ENCODE results near the gene GRM8.
A peak's percentile ranks its signal among the peaks of the same experiment; 100 is the strongest.

The GRM8 gene

DNA sequence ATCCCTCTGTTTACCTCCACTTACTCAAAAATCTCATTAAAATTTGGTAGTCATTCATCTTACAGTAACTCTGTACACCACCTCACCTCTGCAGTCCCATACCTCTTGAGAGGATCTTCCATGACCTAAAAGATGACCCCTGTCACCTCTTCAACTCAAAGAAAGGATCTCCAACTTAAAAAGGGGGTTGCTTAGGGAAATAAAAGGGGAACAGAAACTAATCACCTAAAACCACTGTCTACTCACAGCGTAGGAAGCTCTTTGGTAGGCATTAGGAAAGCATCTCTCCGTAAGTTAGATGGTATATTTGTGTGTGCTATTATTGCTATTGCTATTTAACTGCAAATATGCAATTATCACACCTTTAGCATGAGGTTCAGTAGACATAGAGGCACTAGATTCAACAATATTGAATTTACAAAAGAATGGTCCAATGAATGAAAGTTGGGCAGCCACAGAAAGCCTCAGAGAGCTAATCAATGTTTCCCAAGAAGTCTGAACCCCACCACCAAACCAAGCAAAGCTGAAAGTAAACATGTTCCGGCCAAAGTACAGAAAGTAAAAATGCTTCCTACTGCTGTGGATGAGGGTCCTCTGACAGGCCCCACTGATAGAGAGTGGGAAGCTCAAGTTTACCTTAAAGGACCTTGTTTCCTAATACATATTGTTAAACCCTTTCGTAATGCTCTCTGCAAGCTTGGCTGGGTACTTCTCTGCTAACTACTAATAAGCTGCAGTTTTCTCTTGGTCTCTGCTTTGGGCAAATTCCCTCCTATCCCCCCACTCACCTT is 105.8 kb downstream of the GRM8 start:
- DNase-seq (ENCODE audit: low spot score): no peak

DNA sequence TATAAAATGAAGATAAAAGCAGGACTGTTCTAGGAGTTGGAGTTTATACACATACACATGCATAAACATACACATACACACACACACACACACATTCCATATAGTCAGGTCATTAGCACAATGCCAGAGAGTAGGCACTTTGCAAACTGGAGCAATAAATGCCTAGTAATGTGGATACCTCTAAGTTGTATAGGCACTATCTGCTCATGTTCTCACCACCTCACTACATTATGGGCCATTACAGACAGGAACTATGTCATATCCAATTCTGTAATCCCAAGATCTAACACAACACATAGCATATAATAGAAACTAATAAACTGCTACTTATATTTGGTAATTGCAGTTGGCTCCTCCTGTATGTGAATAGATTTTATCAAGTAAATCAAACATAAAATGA is 115.6 kb downstream of the GRM8 start:
- no peak for DNase-seq (ENCODE audit: low spot score)

DNA sequence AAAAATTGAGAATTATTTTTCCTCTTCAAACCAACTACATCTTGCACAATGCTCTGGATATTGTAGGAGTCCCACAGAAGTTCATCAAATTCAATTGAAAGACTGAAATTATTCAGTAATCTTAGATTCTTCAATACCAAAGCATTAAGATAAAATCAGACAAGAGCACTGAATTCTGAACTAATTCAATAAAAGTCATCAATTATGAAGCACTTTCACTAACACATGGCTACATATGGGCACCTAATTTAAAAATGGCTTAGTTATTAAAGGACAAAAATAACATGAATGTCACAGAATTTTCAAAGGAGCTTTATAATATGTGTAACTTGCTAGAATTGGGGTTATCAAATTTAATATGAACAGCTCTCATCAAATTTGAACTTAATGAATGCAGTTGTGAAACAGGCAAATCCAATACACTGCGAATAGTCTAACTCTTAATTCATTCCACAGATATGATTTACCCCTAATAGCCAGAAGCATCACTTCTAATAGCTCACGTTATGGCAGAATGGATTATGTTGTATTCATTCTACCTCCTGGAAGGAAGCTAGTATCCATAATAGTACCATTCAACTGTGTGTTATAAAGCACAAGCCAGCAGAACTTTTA is 116.8 kb downstream of the GRM8 start:
- DNase-seq (ENCODE audit: low spot score): no peak

DNA sequence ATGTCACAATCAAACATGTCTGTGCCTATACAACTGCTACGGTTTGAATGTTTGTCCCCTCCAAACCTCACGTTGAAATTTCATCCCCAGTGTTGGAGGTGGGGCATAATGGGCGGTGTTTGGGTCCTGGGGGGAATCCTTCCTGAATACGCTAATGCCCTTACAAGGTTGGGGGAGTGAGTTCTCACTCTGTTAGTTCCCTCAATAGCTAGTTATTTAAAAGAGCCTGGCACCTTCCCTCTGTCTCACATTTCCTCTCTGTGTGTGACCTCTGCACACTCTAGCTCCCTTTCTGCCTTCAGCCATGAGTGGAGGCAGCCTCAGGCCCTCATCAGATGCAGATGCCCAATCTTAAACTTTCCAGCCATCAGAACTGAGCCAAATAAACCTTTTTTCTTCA is 129.5 kb downstream of the GRM8 start:
- no peak for DNase-seq (ENCODE audit: low spot score)

DNA sequence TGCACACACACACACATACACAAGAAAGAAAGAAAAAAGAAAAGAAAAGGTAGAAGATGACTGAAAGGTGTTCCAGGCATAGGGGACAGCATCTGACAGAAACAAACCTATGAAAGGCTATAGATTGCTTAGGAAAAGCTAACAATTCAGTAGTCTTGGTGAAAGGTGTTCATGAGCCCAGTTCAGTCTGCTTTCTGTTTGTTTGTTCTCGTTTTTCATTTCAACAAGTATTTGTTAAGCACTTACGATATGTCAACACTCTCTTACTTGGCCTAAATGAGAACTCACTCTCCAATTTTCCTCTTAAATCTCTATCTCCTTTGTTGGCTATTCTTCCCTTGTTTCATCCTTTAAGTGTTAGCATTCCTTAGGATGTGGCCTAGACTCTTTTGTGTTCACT is 133.2 kb downstream of the GRM8 start:
- DNase-seq (ENCODE audit: low spot score): no peak

DNA sequence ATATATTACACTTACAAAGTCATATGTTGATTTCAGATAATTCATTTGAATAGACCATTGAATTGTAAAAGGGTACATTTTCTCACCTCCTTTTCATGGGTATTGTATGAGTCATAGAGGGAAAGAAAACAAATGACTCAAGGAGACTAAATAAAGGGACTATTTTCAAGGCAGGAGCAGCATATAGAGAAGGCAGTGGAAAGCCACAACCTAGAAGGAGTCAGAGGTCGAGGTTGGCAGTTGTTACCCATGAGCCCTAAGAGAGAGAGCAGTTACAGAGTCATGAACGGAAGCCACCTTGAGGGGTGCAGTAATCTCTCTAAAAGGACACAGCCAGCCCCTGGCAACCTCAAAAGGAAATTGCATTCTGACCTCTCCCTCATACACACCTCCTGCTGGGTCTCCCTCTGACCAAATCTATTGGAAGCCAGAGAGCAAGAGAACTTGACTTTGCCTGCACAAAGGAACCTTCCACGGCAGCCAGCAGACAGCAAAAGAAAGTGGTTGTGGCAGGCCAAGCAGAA is 137.9 kb downstream of the GRM8 start:
- DNase-seq (ENCODE audit: low spot score): no peak

DNA sequence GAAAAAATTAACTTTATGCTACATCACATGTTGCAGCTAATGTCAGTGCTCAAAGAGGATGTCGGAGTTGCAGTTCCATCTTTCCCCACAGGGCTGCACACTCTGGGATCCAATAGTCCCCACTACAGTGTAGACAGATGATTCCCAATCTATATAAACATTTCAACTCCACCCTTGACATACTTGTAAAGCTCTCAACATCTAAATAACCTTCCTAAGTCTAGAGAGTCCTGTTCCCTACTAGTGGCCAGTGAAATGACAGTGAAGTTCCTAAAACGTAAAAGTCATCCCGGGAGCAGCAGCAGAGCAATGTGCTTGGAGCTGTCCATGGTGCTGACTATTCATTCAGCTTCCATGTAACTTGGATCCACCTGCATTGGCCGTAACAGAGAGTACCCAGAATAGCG is 145.1 kb downstream of the GRM8 start:
- peak; percentile 35 for DNase-seq (ENCODE audit: low spot score)

DNA sequence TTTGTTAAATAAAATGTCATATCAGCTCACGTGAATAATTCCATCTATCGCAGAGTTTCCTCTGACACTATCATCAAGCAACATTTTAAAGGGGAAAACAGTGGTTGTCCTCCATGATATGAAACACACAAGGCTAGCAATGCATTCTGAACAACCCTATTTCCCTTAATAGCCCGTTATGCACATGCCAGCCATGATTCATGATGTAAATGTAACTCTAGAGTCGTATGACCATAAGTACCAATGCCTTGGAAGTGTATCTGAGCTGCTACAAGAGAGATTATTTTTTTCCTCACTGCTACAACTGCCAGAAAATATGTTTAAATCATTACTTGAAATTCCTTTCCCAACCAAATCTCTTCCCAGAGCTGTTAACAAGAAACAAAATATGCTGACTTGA is 159.4 kb downstream of the GRM8 start:
- no peak for DNase-seq (ENCODE audit: low spot score)

DNA sequence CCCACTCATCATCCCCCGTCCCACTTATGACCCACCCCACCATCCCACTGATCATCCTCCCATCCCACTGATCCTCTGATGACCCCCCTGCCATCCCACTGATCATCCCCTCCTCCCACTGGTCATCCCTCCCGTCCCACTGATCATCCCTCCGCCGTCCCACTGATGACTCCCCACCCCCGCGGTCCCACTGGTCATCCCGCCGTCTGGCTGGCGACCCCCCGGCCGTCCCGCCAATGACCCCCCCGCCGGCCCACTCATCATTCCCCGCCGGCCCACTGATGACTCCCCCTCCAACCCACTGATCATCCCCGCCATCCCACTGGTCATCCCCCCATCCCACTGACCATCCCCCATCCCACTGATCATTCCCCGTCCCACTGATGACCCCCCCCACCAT is 161.1 kb downstream of the GRM8 start:
- no peak for DNase-seq (ENCODE audit: low spot score)

DNA sequence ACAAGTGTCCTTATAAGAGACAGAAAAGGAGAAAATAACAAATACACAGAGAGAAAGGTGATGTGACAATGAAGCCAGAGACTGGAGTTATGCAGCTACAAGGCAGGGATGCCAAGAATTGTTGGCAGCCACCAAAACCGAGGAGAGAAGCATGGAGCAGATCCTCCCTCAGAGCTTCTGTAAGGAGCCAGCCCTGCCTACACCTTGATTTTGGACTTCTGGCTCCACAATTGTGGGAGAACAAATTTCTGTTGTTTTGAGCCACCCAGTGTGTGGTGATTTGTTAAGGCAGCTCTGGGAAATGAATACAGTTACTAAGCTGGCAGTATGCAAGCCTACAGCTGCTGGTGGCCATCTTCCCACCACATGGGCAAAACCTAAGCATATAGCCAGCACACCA is 163.6 kb downstream of the GRM8 start:
- no peak for DNase-seq (ENCODE audit: low spot score)

DNA sequence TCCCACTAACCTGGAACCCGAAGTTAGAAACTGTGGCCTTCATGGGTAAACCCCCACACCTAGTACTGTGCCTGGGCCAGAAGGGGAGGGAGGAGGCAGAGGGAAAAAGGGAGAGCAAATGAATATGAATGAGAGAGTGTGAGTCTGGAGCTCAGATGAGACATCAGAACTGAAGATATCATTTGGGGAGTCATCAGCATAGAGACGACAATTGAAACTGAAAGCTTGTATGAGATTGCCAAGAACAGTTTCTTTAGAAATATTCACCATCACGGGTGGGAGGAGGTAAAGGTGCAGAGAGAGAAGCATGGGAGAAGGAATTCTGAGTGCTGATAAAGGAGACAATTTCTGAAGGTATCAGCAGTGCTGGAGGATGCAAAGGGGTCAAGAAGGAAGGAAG is 171.2 kb downstream of the GRM8 start:
- no peak for DNase-seq (ENCODE audit: low spot score)

DNA sequence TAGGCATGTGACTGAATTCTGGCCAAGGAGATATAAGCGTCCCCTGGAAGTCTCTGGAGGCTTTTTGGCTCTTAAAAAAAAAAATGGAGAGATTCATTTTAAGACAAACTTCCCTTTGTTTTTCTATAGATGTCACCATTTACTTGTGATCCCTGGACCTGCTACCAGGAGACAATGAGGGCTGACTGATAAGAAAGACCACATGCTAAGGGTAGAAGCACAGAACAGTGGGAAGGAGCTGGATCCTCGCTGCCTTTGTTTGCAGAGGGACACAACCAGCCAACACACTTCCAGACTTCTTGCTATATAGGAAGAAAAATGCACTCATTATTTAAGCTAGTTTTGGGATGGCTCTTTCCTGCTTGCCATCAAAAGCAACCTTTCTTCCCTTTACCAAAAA is 172.2 kb downstream of the GRM8 start:
- no peak for DNase-seq (ENCODE audit: low spot score)

DNA sequence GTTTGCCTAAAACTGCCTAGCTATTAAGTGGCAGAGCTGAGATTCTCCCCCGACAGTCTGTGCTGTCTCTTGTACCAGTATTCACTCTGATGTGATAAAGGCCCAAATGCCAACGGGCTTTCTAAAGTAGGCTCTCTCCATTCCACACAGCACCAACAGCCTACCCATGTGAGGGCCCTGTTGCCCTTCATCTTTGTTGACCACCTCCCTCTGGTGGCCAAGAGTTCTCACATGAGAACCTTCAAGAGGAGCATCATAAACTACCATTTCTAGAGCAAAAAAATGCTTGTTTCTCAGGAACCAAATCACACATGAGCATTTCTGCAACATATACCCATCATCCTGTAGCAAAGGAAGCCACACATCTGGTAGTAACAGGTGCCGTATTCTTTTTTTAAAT is 185.8 kb downstream of the GRM8 start:
- DNase-seq (ENCODE audit: low spot score): no peak

DNA sequence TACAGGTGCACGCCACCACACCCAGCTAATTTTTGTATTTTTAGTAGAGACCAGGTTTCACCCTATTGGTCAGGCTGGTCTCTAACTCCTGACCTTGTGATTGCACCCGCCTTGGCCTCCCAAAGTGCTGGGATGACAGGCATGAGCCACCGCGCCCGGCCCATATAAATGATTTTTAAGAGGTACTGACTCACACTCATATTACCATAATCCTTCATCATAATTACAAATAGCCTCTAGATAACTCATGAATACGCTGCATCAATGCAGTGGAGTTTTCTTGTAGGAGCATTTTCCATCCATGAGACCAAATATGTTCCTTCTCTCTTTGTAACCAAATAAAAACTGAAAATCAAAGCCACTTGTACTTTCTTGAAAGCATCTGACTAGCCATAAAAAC is 193.3 kb downstream of the GRM8 start:
- no peak for DNase-seq (ENCODE audit: low spot score)

DNA sequence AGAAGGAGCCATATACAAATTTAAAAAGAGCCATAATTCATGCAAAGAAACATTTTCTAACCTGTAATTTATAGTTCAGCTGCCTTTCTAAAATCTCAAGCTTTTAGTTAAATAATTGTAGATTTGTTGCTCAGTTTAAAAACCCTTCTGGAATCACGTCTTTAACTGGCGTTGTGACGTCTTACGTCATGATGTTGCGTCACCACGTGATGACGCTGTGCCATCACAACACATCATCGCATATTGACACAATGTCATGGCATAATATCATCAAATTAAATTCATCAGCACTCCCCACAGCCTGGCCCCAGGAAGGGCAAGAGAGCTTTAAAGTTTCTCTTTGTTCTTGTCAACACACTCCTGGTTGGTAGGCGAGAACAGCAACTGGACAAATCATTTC is 194.8 kb downstream of the GRM8 start:
- DNase-seq (ENCODE audit: low spot score): no peak

DNA sequence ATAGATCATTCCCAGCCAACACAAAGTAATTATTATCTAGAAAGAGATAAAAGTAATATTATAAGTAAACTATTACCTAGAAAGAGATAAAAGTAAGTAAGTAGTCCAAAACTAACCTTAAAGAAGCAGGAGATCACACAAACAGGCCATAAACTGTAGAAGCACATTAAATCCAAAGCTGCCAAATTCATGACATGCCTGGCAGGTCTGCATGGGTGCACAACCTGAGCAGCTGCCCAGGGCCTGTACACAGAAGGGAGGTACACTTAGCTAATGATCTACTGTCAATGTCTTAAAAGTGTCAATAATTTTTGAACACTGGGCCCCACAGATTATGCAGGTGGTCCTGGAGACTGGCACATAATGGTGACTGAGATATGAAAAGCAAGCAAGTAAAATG is 196.5 kb downstream of the GRM8 start:
- no peak for DNase-seq (ENCODE audit: low spot score)

DNA sequence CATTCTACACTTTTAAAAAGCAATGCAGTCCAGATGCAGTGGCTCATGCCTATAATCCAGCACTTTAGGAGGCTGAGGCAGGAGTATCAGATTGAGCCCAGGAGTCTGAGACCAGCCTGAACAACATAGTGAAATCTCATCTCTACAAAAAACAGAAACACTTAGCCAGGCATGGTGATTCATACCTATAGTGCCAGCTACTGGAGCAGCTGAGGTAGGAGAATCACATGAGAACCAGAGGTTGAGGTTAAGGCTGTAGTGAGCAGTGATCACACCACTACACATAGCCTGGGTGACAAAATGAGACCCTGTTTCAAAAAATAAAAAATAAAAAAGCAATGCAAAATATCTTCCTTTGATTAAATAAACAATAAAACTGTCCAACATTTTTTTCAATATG is 205.2 kb downstream of the GRM8 start:
- no peak for DNase-seq (ENCODE audit: low spot score)

DNA sequence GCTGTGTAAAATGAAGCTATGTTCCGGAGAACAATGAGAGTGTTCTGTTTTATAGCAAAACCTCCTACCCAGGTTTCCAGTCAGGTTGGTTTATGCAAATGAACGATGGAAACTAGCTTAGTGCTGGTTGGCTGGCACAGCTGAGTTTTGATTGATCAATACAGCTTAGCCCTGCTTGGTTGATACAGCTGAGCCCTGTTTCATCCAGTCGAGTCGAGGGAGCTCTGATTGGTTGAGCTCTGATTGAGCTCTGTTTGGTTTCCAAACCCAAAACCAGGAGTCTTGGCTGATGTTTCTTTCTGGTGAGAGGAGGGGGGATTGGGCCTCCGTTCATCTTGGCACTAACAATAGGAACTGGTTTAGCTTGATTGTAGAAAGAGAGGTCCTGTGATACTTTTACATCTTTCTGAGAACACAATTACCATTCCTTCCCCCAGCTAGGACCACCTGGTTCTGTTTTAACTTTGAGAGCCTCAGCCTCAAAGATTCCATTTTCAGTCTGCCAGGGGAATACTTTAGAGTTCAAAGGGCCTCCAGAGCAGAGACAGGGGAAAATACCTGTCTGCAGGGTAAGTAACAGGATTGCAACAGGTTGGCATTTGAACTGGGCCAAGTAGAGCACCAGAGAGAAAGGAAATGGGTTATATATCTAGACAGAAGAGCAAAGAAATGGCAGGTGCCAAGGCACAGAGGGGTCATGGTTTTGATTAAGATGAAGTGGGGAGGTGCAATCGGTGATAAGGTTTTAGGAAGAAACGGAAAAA is 210.9 kb downstream of the GRM8 start:
- DNase-seq (ENCODE audit: low spot score): no peak

DNA sequence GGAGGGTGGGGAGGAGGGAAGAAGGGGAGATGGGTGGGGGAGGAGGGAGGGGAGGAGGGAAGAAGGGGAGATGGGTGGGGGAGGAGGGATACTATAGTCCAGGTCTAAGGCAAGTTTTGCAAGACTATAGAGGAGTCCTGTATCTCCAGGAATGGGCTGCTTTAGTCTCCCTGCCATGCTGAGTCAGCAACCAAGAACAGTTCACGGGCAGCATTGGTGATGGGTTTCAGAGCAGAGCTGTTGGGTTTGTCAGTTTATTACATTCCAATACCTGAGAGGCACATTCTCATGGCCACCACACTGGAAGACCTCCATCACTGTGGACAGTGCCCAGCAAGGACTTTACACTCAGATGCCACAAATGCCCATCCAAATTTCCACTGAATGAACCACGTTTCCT is 212.7 kb downstream of the GRM8 start:
- DNase-seq (ENCODE audit: low spot score): no peak

DNA sequence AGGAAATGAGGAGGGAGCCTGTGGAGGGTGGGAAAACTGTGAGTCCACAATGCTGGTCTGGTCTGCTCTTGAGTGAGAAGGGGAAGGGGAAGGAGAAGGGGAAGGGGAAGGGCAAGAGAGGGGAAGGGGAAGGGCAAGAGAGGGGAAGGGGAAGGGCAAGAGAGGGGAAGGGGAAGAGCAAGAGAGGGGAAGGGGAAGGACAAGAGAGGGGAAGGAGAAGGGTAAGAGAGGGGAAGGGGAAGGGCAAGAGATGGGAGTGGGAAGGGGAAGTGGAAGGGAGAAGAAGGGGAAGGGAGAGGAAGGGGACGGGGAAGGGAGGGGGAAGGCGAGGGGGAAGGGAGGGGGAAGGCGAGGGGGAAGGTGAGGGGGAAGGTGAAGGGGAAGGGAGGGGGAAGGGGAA is 213.2 kb downstream of the GRM8 start:
- no peak for DNase-seq (ENCODE audit: low spot score)

DNA sequence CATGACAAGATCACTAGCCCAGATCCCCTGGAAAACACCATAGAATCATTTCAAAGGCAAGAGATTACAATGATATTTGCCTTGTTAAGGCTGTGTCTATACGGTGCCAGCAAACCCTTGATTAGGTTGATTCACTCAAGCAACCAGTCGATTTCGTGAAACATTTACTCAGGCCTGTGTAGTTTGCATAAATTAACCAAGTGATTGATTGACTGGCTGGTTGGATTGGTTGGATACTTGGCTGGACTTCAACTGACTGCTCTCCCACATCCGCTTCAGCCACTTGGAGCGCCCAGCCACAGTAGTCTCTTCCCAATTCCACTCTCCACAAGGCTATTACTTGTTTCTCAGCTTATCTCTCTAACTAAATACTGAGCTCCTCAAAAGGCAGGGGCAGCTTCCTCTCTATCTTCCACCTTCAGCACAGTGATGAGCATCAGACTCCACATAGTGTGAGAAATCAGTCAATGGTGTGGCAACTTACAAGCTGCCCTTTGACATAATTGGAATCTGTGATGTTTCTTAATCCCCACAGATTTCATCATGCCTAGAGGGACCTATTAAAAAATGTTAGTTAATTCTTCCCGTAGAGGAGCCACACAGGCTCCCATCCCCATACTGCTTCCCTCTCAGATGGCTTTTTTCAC is 217.4 kb downstream of the GRM8 start:
- no peak for DNase-seq (ENCODE audit: low spot score)

DNA sequence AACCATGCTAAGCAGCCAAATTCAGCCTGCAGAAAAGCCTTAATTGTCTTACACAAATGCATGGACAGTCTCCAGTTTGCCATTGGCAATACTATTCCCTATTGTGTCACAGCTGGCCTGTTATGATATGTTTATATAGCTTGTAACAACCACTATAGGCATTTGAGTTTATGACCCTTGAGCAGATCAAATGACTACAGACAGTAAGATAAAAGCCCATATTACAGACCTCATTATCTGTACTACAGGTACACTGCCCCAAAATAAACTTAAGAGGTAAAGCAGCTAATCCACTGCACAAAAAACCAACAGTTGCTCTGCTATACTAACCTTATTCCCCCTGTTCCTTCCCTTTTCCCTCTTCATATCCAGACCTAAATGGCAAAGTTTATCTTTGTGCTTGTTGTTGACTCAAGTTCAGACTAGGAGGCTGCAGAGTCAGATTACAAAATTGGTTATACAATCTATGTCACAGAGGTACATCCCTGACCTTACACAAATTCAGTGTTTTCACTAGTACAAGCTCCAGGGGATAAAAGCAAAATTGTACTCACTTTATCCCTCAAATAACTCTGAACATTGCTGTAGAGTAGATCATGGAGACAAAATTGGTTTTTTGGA is 218.4 kb downstream of the GRM8 start:
- DNase-seq (ENCODE audit: low spot score): no peak
